ENCODE results near the gene ADORA3.

DNA sequence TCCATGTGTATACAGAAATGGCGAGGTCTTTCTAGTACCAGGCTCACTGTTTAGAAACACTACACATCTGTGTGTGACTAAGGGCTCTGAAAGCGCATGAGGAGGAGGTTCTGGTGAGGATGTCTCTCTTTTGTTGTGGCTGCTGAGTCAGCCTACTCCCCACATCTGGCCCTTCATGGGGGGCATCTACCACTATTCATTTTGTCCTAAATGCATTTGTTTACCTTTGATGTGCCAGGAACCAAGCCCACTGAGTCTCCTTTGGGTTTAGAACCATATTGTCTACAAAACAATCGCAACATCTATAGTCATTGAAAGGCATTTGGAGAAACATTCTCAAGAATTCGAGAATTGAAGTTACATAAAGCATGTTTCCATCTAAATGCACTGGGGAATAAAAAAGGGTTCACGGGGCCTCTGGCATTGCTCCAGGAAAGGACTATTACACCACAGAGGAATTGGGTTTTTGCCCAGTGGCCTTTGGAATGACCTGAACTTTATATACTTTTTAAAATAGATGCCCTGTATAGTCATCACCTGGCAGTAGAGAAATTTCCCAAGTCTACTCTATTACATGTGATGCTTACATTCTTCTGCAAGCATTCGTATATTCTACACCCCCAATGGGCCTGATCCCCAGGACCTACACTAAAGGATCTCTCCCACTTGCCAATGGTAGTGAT is 35.1 kb upstream of the ADORA3 start:
- TF ChIP-seq EZH2 (IDR thresholded peaks at IDR 0.05; ENCODE audit: low read depth, low read length, severe bottlenecking) (no peak), RXRA (IDR thresholded peaks at IDR 0.05; ENCODE audit: insufficient read depth, low read depth, low read length) (no peak), TCF12 (IDR thresholded peaks at IDR 0.05; ENCODE audit: low read depth, low read length) (no peak), RFX5 (IDR thresholded peaks at IDR 0.05; ENCODE audit: borderline replicate concordance, low read depth, low read length) (no peak), RAD21 (IDR thresholded peaks at IDR 0.05 in 1 of 2, conservative IDR thresholded peaks at IDR 0.05 in 1 of 2; ENCODE audit: low read depth in 2 of 2, low read length in 2 of 2) (no peak), KDM5A (IDR thresholded peaks at IDR 0.05; ENCODE audit: low read length) (no peak), JUND (IDR thresholded peaks at IDR 0.05; ENCODE audit: low read length) (no peak), POLR2AphosphoS5 (IDR thresholded peaks at IDR 0.05; ENCODE audit: low read depth, low read length) (no peak), TEAD4 (IDR thresholded peaks at IDR 0.05; ENCODE audit: low read depth, low read length) (no peak), KDM1A (IDR thresholded peaks at IDR 0.05; ENCODE audit: borderline replicate concordance, low read length) (no peak), HDAC2 (IDR thresholded peaks at IDR 0.05; ENCODE audit: borderline replicate concordance in 1 of 2, low read depth in 2 of 2, low read length in 2 of 2) (no peak)
- TF ChIP-seq, protein P1, sequence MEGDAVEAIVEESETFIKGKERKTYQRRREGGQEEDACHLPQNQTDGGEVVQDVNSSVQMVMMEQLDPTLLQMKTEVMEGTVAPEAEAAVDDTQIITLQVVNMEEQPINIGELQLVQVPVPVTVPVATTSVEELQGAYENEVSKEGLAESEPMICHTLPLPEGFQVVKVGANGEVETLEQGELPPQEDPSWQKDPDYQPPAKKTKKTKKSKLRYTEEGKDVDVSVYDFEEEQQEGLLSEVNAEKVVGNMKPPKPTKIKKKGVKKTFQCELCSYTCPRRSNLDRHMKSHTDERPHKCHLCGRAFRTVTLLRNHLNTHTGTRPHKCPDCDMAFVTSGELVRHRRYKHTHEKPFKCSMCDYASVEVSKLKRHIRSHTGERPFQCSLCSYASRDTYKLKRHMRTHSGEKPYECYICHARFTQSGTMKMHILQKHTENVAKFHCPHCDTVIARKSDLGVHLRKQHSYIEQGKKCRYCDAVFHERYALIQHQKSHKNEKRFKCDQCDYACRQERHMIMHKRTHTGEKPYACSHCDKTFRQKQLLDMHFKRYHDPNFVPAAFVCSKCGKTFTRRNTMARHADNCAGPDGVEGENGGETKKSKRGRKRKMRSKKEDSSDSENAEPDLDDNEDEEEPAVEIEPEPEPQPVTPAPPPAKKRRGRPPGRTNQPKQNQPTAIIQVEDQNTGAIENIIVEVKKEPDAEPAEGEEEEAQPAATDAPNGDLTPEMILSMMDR (IDR thresholded peaks at IDR 0.05; ENCODE audit: control extremely low read depth in 1 of 3, insufficient read depth in 1 of 3, low read depth in 1 of 3, low read length in 3 of 3) = no peak

Measured in H1 (cell line).